Vagina (tissue), 2 donors: Measurements from ENCODE around the gene INSR.

Experiments
- POLR2A ChIP-seq, 2 donors: fragments of 450-650 bp; IDR thresholded peaks; one replicate each; pipeline ENCODE4 v1.6.1; 2017; ENCODE audit warnings: antibody characterized with exemption in 2 of 2, mild to moderate bottlenecking in 2 of 2, moderate library complexity in 2 of 2
- POLR2AphosphoS5 ChIP-seq, 2 donors: sonication (generic); formaldehyde crosslinking; IDR thresholded peaks; one replicate each; pipeline ENCODE4 v1.9.0; 2017; ENCODE audit warnings: antibody characterized with exemption in 2 of 2, mild to moderate bottlenecking in 2 of 2, low read depth in 1 of 2; ENCODE audit not compliant: insufficient read depth in 1 of 2
- TF ChIP-seq, protein P1 (sequence below), 3 experiments: fragments of 450-650 bp in 2 of 3; fragments of 200-600 bp in 1 of 3; sonication (generic) in 1 of 3; IDR thresholded peaks; one replicate each; pipeline ENCODE4 v1.5.1; 2017 to 2019; ENCODE audit warnings: antibody characterized with exemption in 3 of 3, mild to moderate bottlenecking in 2 of 3, moderate library complexity in 2 of 3

GRCh38 chr19:7292352-7292949 is 1.8 kb downstream of the INSR start:
- TF ChIP-seq POLR2A (IDR thresholded peaks at IDR 0.05) (no peak), POLR2AphosphoS5 (IDR thresholded peaks at IDR 0.05; ENCODE audit: insufficient read depth in 1 of 2, low read depth in 1 of 2) (no peak)
- TF ChIP-seq, protein P1, sequence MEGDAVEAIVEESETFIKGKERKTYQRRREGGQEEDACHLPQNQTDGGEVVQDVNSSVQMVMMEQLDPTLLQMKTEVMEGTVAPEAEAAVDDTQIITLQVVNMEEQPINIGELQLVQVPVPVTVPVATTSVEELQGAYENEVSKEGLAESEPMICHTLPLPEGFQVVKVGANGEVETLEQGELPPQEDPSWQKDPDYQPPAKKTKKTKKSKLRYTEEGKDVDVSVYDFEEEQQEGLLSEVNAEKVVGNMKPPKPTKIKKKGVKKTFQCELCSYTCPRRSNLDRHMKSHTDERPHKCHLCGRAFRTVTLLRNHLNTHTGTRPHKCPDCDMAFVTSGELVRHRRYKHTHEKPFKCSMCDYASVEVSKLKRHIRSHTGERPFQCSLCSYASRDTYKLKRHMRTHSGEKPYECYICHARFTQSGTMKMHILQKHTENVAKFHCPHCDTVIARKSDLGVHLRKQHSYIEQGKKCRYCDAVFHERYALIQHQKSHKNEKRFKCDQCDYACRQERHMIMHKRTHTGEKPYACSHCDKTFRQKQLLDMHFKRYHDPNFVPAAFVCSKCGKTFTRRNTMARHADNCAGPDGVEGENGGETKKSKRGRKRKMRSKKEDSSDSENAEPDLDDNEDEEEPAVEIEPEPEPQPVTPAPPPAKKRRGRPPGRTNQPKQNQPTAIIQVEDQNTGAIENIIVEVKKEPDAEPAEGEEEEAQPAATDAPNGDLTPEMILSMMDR (IDR thresholded peaks at IDR 0.05), result no peak
